HT-29 (cell line): Measurements from ENCODE around the gene PRR5L. TPM values are rescaled to one million over a fixed set of nuclear protein-coding genes. Genes with fewer than 3 reads are reported as not detected.
A peak's percentile ranks its signal among the peaks of the same experiment; 100 is the strongest.

Experiments used
- DNase-seq: peaks from one replicate; pipeline ENCODE4 v3.0.0-alpha.2; 2015; ENCODE audit warnings: low spot score
- total RNA-seq: library from RNA; depleted of rRNA; stranded (reverse); fragments of >200 nt; shearing (Covaris generic); gene quantifications from 2 replicates; pipeline ENCODE4 v1.2.3, GENCODE V29; 2014

PRR5L gene
- total RNA-seq, 1 experiment from 2014 or later: 92.8 TPM

DNA sequence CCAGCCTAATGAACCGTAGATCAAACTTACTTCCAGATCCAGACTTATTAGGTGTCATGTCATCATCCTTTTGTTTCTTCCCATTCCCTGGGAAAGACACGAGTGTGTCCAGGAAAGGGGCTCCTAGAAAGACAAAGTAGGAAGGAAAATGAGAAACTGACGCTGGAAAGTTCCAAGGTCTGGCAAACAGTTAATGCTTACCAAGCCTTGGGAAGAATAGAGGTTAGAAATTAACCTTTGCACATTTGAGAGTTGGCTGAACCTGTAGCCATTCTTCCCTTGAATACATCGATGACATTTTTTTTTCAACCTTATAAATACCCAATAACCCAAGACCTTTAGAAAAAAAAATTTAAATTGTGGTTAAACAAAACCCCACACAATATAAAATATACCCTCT, 136.7 kb downstream of the PRR5L start:
- no peak for DNase-seq

DNA sequence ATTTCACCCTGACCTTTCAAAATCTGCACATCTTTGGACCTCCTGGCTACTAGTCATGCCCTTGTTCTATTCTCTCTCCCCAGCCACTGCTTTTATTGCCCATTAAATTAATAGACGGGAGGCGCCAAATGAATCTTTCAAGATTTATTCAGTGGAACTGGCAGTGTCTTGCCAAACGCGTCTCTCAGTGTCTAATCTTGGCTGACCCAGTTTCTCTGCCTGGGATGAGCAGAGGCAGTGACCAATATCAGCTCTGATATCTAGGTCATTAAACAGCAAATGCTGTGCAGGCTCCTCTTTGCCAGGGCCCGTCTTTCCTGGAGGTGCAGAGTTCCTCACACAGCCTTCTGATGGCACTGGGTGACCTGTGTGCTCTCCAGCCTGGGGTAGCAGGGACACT, 140.0 kb downstream of the PRR5L start:
- DNase-seq: no peak

DNA sequence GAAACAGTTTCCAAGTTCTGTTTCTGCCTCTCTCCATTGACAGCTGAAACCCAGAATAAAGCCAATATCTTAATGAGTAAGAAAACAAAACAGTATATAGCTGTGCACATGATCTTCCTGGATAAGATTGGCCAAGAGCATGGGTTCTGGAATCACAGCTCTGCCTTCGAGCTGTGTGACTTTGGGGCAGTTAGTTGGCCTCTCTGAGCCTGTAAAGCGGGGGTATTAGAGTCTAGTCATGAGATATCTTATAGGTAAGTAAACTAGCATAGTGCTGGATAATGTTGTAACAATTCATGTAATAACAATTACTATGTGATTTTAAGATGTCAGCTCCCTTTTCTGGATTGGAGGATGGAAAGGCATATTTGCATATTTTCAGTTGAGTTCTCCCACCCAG, 140.5 kb downstream of the PRR5L start:
- no peak for DNase-seq

DNA sequence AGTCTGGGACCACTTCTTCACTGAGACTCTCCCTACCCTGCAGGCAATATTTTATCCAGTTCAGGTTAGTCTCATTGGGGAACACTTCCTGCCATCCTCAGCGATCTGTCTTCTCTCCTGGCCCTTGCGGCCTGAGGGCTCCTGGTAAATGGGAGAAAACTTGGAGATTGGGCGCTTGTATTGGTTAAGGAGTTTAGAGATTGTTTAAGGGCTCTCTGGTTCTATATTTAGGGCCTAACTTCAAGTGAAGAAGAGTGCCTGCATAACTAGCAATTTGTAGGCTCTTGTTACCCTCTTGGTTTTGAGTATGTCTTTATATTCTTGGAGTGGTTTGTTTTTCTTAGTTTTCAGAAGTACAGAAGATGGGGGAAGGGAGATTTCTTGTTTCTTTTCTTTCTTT, 141.3 kb downstream of the PRR5L start:
- no peak for DNase-seq

DNA sequence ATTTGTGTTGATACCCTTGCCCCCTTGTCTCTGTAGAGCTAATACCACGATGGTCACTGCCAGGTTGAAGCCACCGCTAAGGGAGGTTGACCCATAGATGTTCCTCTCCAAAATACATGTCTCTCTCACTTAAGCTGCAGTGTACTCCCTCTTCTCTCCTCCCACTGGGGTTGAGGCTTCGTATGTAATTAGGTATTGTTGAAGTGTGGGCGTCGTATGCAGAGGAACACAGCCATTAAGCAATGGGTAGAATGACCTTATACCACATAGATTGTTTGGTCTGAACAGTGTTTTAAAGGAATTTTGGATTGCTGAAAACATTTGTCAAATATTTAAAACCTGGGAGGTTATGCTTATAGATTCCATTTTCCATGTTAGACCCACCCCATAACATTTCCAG, 142.0 kb downstream of the PRR5L start:
- no peak for DNase-seq

DNA sequence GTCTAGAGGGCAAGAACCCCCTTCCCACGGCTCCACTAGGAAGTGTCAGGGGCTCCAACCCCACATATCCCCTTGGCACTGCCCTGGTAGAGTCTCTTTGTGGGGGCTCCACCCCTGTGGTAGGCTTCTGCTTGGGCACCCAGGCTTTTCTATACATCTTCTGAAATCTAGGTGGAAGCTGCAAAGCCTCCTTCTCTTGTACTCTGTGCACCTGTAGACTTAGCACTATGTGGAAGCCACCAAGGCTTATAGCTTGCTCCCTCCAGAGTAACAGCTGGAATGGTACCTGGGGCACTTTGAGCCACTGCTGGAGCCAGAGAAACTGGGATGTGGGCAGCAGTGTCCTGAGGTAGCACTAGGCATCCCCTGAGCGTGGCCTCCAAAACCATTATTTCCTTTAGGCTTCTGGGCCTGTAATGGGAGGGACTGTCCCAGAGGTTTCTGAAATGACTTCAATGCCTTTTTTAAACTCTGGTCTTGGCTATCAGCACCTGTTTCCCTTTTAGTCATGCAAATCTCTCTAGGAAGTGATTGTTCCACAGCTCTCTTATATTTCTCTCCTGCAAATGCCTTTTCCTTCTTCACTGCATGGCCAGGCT, 145.6 kb downstream of the PRR5L start:
- DNase-seq: no peak

DNA sequence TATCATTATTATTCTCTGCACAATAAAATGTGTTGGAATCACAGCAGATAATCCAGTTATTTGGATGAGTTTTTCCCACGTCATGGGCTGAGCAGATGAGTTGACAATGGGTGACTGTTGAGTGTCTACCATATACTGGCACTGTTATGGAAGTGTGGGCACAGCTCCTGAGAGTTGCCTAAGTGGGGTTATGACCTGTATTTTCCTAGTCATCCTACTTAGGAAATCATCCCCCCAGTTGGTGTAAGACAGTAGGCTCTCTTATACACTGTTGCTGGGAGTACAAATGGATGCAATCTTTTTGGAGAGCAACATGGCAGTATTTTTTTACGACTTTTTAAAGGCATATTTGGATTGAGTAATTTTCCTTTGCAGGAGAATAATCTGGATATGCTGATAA, 147.6 kb downstream of the PRR5L start:
- DNase-seq: no peak

DNA sequence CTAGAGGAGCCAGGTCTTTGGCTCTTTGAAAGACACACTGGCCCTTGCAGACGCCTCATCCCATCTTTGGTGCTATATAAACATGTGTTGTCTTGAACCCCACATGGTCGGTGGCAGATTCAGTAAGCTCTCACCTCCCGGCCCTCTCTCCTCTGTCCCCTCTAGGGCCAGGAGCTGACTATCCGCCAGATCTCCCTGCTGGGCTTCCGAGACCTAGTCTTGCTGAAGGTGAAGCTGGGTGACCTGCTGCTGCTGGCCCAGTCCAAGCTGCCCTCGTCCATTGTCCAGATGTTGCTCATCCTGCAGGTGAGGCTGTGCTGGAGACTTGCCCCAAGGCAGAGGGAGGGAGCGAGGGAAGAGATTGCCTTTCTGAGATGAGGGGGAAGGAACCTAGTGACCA, 150.0 kb downstream of the PRR5L start:
- no peak for DNase-seq

DNA sequence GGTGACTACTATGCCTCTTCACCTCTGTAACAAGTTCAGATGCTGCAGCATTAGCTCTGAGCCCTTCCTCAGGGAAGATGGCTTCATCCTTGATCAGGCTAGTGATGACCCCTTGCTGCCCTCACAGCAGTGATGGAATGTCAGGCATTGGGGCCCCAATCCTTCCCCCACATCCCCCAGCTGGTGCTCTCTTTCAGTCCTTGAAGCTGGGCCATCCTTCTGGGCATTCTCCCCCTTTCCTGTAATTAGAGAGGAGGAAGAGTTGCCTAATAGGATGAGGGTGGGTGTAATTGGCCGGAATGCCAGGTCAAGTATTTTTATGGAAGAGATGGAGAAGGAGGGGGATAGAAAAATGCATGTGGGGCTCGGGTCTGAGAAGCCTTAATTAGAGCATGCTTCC, 151.4 kb downstream of the PRR5L start:
- no peak for DNase-seq

DNA sequence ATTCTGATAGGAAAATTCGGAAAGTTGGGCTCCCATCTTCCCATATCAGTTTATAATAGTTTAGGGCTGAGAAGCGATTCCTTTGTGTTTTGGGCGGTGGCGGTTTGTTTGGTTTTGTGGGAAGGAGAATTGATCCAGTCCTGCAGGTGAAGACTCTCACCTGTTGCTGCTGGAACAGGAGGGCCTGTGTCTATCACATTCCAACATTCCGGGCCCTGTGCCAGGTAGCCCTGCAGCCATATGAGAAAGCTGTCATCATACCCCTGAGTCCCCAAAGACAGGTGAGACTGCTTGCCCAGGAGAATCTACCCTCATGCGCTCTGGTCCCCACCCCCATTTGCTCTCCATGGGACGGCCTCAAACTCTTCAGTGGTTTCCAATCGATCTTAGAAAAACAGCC, 151.9 kb downstream of the PRR5L start:
- DNase-seq: peak; percentile 57

DNA sequence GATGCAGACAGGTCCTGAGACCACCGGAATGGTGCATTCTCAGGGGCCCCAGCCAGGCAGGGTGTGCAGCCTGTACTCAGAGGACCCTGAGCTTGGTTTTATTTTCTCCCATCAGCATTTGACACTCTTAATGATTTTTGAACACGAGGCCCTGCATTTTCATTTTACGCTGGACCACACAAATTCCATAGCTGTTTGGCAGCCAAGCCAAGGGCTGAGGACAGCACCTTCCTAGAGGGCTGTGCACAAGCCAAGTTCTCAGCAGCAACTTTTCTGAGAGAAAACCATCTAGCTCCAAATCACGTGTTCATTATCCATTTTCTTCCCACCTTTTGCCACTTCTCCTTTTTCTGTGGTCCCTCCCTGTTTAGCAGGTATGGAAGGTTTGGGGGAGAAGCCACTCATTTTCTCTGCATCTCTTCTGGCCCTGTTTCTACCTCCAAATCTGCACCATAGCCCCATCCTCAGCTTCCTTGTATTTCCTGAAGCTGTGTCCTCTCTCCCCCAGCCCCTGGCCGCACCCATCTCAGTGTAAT, 153.5 kb downstream of the PRR5L start:
- DNase-seq: no peak

DNA sequence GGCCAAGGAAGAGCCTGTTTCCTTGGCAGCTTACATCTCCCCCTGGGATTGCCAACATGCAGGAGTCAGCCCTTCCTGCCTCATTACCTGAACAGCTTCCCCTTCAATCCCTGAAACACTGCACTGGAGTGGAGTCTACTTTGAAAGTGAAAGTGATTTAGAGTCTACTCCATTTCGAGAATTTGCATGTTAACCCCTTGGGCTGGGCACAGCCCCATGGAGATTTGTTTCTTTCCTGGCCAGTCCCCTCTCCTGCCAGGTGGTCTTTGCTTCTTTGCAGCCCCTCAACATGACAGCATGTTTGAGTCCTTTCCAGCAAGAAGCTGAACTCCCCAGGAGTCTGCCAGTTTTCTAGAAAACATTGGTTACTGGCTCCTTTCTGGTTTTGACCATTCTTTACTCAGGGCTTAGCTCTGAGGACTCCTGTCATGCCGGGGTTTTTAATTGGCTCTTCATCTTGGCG, 154.1 kb downstream of the PRR5L start:
- no peak for DNase-seq

DNA sequence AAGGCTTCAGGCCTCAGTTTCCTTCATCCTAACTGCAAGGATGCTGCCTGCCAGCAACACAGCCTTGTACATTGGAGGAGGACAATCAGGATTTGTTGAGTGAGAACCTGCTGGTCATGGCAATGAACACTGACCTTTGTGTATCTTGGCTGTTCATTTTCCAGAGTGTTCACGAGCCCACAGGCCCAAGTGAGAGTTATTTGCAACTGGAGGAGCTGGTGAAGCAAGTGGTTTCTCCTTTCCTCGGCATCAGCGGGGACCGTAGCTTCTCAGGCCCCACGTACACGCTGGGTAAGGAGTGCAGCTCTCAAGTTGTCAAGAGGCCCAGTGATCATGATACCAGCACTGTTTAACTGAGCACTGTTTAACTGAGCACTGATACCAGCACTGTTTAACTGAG, 155.0 kb downstream of the PRR5L start:
- no peak for DNase-seq

DNA sequence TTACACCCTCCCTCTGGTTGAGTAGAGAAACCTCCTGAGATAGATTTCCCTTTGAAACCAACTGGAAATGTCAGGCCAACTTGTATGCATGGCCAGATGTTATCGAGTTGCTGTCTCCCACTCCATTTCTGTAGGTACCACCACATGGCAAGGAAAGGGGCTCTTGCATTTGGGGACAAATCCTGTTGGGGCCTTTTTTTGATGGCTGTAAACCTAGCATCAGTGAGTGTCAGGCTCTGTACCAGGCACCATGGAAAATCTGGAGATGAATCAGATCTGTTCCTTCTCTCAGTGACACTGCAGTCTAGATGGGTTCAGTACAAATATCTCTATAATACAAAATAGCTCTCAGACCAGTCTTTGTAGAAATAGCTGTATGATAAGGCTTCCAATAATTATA, 155.6 kb downstream of the PRR5L start:
- no peak for DNase-seq

DNA sequence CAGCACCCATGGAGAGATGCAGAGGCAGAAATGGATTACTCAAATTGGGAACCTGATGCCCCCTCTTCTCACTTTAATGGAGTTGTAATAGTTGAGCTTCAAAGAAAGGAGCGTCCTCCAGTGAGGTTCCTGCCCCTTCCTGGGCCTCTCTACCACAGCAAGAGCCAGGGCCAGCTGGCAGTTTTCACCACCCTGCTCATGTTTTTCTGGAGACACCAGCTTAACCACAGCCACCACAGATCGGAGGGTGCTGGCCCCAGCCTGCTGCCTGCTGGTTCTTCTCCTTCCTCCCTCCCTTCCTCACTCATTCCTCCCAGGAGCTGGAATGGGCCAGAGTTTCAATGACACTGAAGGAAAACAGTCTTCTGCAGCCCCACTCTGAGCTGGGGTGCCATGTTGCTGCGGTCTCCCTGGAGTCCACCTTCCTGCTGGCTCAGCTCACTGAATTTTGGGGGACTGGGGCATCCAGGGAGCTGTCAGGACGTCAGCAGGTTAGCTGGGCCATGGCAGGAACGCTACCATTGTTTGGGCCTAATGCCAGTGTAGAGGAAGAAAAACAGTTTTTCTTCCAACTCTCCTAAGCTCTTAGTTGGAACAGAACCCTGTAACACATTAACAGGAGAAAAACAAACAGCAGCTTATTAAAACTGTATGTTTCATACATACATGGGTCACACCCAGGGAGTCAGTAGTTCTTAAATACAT, 156.3 kb downstream of the PRR5L start:
- no peak for DNase-seq

DNA sequence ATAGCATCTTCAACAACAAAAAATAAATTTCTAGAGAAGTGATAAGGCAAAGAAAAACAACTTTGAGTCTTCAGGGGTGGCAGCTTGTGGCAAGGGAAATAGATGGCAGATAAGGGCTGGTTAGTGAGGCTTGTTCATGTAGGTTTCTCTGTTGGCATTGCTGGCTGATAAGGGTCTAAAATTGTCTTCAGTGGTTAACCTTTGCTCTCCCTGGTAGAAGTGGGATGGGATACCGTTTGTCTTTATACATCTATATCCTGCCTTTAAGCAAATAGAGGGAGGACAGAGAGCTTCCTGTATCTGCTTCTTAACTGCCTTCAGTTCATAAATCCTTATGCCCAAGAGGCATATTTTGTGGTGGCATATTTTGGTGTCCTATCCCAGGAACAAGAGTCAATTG, 156.9 kb downstream of the PRR5L start:
- no peak for DNase-seq

DNA sequence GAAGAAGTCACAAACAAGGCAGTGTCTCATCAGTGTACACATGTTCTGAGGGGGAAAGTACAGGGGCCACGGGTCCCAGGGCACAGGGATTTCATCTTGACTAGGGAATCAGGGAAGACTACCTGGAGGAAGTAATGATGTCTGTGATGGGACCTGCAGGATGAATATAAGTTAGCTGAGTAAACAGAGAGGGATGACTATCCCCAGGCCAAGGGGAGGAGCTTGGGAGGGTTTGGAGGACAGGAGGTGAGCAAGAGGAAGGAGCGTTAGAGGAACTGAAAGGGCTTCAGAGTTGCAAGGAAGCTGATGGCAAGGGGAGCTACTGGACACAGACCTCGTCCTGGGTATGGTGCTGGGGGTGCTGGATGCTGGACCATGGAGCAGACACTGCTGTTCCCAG, 157.6 kb downstream of the PRR5L start:
- no peak for DNase-seq

DNA sequence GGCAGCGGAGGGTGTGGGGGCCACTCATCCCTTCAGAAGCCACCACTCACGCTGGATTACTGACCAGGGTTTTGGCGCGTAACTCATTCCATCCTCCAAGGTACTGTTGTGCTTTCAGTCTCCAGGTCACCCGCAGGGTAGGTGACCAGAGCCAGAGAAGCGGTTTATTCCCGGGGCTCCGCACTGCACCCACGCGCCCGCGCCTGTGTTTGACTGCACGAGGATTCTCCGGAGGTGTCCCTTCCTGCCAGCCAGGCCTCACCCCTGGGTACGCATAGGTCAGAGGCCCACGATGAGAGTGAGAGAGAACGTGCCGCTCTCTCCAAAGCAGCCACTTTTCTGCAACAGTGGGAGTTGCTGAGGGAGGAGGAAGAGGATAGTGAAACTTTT, 158.5 kb downstream of the PRR5L start:
- DNase-seq: no peak

DNA sequence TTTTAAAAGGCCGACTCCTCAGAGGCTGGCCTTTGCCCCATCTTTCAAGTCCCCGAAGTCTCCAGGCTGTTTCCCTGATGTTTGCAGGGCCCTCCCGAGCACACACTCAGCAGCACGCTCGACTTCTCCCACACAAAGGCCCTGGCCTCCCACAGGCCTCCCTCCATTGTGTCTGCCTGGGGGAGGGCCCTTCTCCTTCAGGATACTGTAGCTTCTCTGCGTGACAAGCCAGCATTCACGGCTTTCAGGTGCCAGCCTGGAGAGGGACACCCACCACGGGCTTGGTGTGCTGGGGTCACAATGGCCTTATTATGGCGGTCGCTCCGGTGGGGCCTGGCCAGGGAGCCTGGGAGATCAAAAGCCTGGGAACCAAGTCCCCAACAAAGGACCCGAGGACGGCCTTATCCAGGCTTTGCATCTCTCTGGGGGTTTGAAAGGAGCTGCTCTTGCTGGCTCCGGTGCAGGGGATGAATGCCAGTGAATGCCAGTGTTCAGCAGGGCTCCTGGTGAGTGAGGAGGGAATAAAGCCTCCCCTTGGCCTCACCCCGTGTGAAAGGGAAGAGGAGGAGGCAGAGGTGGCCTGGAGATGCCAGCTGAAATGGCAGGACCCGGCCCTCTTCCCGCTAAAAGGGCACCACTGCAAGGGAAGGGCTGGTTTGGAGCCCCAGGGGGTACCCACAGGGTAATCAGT, 159.0 kb downstream of the PRR5L start:
- DNase-seq: no peak

DNA sequence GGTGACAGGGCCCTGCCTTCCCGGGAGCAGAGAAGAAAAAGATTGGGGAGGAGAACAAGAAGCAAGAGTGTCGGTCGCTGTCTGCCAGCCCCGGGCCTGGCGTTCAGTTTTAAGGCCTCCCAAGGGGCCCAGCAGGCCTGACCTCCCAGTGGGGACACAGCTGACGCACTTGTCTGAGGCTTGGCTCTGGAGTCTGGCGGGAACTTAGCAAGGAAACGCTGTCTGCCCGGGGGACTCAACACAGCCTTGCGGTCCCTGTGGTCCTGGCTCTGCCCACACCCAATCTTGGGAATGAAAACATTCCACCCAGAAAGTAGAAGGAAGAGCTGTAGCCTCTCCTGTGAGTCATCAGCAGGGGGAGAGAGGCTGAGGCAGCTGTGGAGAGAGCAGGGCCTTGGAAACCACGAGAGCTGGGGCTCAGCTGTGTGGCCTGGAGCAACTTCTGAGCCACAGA, 159.6 kb downstream of the PRR5L start:
- DNase-seq: no peak

DNA sequence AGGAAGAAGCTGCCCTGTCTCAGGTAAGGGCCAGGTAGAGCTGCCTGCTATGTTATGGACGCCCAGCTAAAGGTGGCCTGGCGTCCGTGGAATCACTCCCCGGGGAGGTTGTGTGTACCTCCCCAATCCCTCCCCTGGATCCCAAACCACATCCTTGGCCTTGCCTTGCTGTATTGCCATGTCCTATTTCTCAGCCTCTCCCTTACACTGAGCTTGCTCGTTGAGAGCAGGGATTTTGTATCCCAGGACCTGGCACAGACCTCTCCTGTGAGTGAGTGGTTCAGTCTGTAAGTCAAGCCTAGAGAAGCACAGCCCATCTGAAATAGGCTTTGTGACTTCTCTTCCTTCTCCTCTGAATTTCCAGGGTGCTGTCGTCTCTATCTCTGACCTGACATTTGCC, 160.1 kb downstream of the PRR5L start:
- no peak for DNase-seq

DNA sequence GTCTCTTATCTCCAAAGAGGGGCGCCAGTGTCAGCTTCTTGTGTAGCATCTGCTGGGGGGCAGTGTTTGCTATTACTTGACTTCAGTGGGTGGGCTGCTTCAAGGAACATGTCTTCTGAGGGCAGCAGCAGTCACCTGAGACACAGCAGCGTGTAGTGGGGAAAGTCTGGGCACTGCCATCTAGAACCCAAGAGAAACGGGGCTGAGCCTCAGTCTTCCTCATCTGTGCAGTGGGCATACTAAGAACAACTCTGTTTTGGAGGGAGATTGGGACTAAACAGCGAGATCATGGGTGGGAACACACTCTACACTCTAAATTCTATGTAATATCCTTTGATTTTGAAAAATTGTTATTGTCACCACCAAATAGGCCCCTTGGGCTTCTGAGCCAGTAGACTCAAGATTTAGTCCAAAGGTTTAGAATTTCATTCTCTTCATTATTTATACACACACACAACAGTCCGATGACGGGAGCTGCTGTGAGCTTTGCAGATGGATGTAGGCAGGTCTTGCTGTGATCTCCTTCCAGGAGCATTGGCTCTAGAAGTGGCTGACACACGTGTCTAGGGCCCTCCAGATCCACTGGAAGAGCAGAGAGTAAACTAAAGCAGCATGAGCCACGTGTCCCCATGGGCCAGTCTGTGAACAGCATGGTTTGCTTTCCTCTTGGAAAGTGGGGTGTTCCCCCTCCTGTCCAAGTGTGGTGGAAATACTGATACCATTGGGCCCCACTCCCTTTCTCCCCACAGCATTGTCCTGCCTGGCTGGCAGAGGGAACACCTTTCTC, 162.2 kb downstream of the PRR5L start:
- no peak for DNase-seq
